ENCODE data around the gene RBP3.

The RBP3 gene

DNA sequence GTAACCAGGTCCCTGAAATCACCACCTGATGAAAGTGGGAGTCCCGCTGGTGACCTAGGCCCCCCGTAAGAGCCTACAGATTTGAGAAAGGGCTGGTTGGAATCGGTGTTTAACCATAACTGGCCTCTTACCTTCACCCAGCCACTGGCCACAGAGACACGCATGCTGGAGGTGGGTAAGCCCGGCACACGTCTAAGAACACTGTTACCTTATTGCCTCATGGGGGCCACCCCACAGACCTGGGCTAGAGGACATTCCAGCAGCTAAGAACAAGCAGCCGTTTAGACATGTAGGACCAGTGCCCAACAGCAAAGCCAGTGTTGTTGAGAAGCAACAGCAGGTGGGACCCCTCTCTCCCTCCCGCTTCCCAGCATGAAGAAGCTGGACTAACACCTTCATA is 28.4 kb upstream of the RBP3 start:
- TF ChIP-seq ZNF8 (CRISPR knock-in tag; IDR thresholded peaks at IDR 0.05), result no peak
- no peak for TF ChIP-seq PPARA (CRISPR knock-in tag; IDR thresholded peaks at IDR 0.05; ENCODE audit: borderline replicate concordance)
- no peak for TF ChIP-seq TOX (CRISPR knock-in tag; IDR thresholded peaks at IDR 0.05; ENCODE audit: borderline replicate concordance)
- TF ChIP-seq GLIS3 (CRISPR knock-in tag; IDR thresholded peaks at IDR 0.05), result no peak
- TF ChIP-seq, protein P1, sequence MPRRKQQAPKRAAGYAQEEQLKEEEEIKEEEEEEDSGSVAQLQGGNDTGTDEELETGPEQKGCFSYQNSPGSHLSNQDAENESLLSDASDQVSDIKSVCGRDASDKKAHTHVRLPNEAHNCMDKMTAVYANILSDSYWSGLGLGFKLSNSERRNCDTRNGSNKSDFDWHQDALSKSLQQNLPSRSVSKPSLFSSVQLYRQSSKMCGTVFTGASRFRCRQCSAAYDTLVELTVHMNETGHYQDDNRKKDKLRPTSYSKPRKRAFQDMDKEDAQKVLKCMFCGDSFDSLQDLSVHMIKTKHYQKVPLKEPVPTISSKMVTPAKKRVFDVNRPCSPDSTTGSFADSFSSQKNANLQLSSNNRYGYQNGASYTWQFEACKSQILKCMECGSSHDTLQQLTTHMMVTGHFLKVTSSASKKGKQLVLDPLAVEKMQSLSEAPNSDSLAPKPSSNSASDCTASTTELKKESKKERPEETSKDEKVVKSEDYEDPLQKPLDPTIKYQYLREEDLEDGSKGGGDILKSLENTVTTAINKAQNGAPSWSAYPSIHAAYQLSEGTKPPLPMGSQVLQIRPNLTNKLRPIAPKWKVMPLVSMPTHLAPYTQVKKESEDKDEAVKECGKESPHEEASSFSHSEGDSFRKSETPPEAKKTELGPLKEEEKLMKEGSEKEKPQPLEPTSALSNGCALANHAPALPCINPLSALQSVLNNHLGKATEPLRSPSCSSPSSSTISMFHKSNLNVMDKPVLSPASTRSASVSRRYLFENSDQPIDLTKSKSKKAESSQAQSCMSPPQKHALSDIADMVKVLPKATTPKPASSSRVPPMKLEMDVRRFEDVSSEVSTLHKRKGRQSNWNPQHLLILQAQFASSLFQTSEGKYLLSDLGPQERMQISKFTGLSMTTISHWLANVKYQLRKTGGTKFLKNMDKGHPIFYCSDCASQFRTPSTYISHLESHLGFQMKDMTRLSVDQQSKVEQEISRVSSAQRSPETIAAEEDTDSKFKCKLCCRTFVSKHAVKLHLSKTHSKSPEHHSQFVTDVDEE (CRISPR knock-in tag; IDR thresholded peaks at IDR 0.05), result no peak
- TF ChIP-seq RARB (CRISPR knock-in tag; IDR thresholded peaks at IDR 0.05), result no peak
- TF ChIP-seq TCF4 (CRISPR knock-in tag; IDR thresholded peaks at IDR 0.05; ENCODE audit: borderline replicate concordance), result no peak
- no peak for TF ChIP-seq ESRRG (CRISPR knock-in tag; IDR thresholded peaks at IDR 0.05)
- no peak for TF ChIP-seq OSR1 (CRISPR knock-in tag; IDR thresholded peaks at IDR 0.05)
- ATAC-seq, result no peak

DNA sequence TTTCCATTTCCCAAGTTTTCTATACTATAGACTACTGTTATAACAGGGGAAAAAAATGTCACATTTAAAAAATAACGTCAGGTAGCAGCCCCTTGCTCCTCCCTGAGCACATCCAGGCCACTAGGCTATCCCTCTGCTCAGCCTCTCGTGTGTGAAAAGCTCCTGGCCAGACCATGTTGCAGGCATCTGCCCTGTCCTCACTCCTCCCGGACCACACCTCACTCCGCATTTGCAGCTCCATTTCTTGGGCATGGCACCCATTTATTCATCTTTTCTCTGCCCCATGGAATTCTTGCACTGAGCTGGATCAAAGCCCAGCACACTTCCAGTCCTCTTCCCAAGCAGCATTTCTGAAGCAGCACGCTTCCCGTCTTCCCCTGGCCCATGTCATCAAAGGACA is 27.4 kb upstream of the RBP3 start:
- no peak for ATAC-seq
- TF ChIP-seq OSR1 (CRISPR knock-in tag; IDR thresholded peaks at IDR 0.05) (no peak), ZFP30 (CRISPR knock-in tag; IDR thresholded peaks at IDR 0.05) (no peak), ARNTL (CRISPR knock-in tag; IDR thresholded peaks at IDR 0.05; ENCODE audit: borderline replicate concordance, low read depth) (no peak), PPARA (CRISPR knock-in tag; IDR thresholded peaks at IDR 0.05; ENCODE audit: borderline replicate concordance) (no peak), ZC3H10 (CRISPR knock-in tag; IDR thresholded peaks at IDR 0.05) (no peak), ZFP3 (CRISPR knock-in tag; IDR thresholded peaks at IDR 0.05) (no peak), ESRRG (CRISPR knock-in tag; IDR thresholded peaks at IDR 0.05) (no peak), CSDC2 (CRISPR knock-in tag; IDR thresholded peaks at IDR 0.05) (no peak), ISL1 (CRISPR knock-in tag; IDR thresholded peaks at IDR 0.05) (no peak), ZNF8 (CRISPR knock-in tag; IDR thresholded peaks at IDR 0.05) (no peak), RARB (CRISPR knock-in tag; IDR thresholded peaks at IDR 0.05) (no peak), TOX (CRISPR knock-in tag; IDR thresholded peaks at IDR 0.05; ENCODE audit: borderline replicate concordance) (no peak)
- TF ChIP-seq, protein P2, sequence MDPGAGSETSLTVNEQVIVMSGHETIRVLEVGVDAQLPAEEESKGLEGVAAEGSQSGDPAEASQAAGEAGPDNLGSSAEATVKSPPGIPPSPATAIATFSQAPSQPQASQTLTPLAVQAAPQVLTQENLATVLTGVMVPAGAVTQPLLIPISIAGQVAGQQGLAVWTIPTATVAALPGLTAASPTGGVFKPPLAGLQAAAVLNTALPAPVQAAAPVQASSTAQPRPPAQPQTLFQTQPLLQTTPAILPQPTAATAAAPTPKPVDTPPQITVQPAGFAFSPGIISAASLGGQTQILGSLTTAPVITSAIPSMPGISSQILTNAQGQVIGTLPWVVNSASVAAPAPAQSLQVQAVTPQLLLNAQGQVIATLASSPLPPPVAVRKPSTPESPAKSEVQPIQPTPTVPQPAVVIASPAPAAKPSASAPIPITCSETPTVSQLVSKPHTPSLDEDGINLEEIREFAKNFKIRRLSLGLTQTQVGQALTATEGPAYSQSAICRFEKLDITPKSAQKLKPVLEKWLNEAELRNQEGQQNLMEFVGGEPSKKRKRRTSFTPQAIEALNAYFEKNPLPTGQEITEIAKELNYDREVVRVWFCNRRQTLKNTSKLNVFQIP (CRISPR knock-in tag; IDR thresholded peaks at IDR 0.05; ENCODE audit: borderline replicate concordance, low read depth), result no peak
- TF ChIP-seq, protein P3, sequence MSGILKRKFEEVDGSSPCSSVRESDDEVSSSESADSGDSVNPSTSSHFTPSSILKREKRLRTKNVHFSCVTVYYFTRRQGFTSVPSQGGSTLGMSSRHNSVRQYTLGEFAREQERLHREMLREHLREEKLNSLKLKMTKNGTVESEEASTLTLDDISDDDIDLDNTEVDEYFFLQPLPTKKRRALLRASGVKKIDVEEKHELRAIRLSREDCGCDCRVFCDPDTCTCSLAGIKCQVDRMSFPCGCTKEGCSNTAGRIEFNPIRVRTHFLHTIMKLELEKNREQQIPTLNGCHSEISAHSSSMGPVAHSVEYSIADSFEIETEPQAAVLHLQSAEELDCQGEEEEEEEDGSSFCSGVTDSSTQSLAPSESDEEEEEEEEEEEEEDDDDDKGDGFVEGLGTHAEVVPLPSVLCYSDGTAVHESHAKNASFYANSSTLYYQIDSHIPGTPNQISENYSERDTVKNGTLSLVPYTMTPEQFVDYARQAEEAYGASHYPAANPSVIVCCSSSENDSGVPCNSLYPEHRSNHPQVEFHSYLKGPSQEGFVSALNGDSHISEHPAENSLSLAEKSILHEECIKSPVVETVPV (CRISPR knock-in tag; IDR thresholded peaks at IDR 0.05), result no peak
- TF ChIP-seq, protein P4, sequence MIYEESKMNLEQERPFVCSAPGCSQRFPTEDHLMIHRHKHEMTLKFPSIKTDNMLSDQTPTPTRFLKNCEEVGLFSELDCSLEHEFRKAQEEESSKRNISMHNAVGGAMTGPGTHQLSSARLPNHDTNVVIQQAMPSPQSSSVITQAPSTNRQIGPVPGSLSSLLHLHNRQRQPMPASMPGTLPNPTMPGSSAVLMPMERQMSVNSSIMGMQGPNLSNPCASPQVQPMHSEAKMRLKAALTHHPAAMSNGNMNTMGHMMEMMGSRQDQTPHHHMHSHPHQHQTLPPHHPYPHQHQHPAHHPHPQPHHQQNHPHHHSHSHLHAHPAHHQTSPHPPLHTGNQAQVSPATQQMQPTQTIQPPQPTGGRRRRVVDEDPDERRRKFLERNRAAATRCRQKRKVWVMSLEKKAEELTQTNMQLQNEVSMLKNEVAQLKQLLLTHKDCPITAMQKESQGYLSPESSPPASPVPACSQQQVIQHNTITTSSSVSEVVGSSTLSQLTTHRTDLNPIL (CRISPR knock-in tag; IDR thresholded peaks at IDR 0.05; ENCODE audit: low read depth), result no peak

DNA sequence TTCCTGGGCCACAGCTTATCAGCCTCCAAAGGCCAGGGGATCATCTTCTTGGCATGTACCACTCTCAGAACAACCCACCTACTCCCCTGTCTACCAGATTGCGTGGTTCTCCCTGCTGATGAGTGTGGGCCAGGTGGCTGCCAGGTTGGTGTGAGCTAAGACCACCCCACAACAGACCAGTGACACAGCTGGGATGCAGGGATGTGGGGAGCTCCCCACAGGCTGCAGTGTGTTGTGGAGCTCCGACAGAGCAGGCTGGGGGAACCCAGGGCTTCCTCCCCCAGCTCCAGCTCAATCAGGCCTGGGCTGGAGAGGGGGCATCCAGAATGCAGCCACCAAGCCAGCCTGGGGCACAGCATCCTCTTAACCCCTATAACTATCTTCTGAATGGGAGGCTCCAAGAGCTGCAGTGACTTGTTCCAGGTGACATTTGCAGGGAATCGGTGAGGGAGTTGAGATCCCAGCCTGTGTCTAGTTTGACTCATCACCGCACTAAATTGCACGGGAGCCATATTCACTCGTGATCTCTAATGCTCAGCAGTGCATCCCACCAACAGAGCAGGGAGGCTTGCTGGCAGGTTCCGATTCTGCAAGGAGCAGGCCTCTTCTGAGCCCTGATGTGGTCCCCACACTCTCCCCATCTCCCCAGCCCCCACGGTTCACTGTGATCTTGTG is 26.5 kb upstream of the RBP3 start:
- no peak for TF ChIP-seq ZNF70 (CRISPR knock-in tag; IDR thresholded peaks at IDR 0.05)
- TF ChIP-seq, protein P4 (CRISPR knock-in tag; IDR thresholded peaks at IDR 0.05; ENCODE audit: low read depth), result no peak
- no peak for TF ChIP-seq CSDC2 (CRISPR knock-in tag; IDR thresholded peaks at IDR 0.05)
- ATAC-seq, result no peak

Data from SK-N-SH treated with all-trans-retinoic acid at 6 μM for 48 hours (cell line).